NCI-H146 treated with DMSO at 0.1 percent for 48 hours (cell line): ENCODE results near the gene LRRC73.

Experiments
- DNase-seq: peaks from one replicate; lab custom pipeline; 2025; ENCODE audit not compliant: unreplicated experiment; lab: John Stamatoyannopoulos, UW

Gene LRRC73

DNA sequence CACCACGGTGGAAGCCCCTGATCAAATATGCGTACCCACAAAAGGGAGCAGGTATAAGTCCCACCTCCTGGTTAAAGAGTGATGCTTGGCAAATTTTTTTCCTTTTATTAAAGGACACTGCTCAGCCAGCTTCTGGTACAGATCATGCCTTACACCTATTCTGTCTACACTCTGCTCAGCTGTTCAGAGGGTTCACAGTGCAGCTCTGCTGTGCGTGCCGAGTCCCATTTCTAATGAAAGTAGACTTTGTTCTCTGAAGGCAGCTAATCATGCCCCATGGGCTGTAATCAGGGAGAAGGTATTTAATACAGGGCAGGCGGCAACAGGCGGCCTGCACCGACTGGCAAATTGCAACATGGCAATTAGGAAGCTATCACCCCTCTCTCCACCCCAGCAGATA, 16.3 kb downstream of the LRRC73 start:
- DNase-seq = no peak

DNA sequence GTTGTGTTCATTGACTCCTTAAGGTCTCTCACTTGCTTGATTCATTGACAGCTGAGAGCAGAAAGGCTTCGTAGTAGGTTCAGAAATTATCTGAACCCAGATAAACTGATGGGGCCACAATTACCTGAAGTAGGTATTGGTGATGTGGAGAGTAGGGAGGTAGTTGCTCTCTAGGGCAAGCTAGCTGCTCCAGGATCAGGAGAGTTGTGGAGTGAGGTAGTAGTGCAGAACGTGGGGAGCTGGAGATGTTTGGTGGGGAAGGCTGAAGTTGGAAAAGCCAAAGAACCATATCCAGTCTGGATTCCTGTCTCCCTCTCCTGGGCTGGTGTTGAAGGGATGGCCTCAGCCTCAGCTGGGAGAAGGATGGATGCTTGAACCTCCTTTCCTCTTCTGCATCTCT, 16.9 kb downstream of the LRRC73 start:
- DNase-seq = no peak

DNA sequence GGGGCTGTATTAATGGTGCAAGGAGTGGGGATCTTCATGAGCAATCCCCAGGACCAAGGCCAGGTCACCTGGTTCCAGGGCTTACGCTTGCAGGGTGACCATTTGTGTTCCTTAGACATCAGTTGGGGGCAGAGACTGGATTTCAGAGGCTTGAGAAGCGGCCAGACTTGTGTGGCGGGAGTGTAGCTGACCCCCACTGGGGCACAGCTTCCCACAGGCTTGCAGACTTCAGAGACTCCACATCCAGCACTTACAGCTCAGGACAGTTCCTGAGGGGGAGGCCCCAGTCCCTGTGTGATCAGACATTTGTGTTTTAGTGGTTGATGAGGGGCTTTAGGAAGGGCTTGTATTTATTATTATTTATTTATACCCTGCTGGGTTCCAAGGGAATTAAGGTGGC, 17.5 kb downstream of the LRRC73 start:
- no peak for DNase-seq

DNA sequence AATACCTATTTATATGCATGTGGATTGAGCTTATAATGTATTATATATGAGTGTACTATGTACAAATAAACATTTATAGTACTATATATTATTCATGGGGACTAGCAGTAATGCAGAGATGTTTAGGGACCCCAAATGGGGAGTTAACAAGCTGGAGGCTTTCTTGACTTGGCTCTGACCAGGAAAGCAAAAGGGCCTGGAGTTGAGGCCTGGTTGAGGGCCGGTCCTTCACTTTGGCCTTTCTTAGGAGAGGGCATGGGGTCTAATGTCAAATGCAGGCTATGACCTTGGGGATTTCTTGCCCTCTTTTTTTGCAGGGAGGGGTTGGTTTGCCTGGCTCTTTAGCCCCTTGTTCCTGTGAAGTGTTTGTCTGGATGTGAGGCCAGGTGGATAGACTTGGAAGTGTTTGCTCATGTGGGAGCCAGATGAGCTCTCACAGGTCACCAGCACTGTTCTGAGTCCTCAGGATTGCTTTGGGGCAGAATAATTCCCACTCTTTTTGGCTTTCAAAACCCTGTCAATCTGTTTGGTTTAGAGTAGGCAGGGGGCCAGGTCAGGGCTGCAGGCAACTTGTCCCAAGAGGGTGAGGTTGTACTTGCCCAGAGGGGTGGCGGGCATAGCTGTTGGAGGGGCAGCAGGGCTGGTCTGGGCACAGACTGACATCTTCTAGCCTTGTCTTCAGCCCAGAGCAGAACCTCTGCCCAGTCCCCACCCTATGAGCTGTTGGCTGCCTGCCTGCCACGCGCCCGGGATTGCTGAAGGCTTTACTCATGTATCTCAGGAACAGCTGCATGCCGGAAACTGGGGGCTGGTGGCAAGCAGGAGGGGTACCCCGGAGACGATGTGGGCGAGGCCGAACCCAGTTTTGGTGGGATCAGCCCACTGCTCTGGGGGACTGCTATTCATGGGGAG, 18.1 kb downstream of the LRRC73 start:
- no peak for DNase-seq

DNA sequence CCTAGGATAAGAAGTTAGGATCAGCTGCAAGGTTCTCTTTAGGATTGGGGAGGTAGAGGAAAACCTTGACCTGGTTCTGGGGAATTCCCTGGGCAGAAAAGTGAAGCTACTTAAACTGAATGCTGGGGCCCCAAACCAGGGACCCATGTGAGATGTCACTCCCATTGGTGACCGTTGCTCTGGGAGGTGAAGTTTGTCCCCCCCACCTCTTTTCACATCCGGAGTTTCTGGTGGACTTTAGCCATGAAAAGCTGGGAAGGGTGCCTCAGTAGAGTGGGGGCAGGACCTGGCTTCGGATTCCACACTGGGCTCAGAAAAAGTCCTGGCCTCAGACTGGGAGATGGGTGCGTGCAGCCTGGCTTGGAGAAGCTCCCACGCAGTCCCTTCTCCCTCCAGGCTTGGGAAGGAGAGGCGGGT, 19.6 kb downstream of the LRRC73 start:
- DNase-seq = no peak

DNA sequence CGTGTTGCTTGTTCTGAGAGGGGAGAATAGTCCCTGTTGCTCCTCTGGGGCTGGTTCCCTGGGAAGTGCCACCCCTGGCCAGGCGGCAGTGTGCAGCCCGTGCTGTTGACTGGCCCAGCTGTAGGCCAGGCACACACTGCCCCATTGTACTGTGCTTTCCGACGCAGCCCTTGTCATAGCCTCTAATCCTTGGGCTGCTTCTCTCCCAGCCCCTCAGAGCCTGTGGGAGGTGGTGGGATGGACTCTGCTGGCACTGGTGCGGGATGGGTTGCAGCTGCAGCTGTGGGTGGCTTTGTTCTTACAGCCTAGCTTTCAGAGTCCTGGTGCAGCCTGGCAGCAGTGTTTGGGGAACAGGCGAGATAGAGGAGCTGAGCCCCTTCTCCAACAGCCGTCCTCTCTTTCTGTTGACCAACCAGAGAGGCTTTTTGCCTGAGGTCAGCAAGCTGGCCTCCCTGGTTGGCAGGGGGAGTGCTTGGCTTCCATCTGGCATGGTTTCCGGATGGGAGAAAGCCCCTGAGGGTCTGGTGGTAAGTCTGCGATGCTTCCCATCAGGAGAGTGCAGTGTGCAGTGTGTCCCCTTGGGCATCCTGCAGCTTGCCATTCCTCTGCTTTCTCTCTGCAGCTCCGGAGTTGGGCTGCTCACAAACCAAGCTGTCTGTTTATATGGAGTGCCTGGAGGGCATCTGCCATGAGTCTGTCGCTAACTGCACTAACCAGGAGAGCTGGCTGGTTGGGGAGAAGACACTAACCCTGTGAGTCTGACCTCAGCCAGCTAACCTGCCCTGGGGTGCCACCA, 20.7 kb downstream of the LRRC73 start:
- no peak for DNase-seq

DNA sequence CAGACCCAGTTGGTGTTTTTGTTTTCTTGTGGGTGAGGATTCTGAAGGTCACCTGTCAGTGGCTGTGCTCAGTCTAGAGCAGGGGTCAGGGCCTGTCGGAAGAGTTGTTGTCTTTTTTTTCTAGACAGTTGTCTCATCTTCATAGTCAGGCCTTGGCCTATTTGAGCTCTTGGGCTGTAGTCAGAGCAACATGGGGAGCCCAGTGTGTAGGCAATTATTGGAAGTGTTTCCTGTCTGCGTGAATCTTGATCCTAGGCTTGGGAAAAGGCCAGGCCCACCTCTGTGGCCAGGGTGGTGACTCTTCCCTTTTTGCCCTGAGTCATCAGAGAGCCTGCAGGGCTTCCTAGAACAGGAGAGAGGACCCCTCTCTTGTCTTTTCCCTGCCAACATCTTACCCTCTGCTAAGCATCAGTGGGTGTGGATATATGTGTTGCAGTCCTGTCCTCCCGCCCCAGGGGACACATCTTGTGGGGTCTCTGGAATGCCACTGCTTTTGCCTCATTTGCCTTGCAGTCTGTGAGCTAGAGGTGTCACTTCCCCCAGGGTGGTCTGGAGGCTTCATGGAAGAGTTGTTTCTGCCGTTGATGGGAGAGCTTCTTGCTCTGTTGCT, 21.4 kb downstream of the LRRC73 start:
- no peak for DNase-seq

DNA sequence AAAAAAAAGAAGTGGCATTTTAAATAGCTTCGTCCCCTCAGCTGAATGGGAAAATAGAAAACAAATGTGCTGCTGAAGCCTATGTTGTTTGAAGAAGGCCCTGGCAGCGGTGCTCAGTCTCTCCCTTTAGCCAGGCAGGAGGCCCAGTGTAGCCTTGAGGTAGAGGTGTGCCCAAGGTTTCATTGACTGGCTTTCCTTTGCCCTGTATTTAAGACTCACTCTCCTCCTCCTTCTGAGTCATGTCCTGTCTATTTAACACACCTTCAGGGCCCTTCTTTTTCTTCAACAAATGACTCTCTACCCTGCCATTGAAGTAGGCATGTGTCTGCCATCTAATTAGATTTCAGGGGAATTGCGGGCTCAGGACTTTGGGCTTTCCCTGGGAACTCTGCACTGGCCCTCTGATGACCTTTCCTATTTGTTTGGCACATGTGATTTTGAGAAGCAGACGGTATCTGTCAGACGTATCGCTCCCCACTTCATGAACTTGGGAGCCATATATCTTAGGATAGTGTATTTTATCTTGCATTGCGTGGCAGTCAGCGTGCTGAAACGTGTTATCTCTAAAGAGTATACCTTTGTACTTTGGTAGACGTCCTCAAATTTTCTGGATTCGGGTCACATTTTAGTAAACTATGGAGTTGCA, 28.4 kb downstream of the LRRC73 start:
- DNase-seq = no peak

DNA sequence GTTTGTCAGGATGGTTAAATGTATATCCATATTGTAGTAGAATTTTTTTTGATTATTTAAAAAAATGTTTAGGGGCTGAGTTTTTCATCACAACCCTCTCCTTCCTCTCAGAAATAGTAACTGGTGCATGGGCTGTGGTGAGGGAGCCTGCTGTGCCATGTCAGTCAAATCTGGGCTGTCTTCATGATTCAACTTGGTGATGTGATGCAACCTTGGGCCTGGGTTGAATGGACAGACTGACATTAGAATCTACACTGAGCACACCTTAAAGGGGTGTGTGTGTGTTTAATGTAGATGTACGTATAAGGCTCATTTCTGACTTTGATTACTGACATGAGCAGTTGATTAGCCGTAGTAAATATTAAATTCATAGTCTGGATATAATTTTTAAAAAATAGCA, 29.1 kb downstream of the LRRC73 start:
- DNase-seq = no peak

DNA sequence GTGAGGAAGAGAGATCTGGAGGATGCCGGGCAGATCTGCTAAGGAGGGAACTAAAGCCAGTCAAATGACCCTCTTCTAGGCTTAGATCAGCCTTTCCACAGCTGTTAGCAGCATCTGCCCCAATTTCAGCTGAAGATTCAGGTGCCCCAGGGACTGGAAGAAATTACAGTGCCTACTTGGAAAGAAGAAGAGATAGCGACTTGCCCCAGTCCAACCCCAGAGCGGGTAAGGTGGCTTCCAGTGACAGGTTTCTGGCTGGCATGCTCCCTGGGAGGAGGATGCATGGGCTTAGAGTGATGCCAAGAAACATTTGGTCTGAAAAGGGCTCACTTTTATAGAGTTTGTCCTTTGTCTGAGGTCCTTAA, 32.2 kb downstream of the LRRC73 start:
- no peak for DNase-seq

DNA sequence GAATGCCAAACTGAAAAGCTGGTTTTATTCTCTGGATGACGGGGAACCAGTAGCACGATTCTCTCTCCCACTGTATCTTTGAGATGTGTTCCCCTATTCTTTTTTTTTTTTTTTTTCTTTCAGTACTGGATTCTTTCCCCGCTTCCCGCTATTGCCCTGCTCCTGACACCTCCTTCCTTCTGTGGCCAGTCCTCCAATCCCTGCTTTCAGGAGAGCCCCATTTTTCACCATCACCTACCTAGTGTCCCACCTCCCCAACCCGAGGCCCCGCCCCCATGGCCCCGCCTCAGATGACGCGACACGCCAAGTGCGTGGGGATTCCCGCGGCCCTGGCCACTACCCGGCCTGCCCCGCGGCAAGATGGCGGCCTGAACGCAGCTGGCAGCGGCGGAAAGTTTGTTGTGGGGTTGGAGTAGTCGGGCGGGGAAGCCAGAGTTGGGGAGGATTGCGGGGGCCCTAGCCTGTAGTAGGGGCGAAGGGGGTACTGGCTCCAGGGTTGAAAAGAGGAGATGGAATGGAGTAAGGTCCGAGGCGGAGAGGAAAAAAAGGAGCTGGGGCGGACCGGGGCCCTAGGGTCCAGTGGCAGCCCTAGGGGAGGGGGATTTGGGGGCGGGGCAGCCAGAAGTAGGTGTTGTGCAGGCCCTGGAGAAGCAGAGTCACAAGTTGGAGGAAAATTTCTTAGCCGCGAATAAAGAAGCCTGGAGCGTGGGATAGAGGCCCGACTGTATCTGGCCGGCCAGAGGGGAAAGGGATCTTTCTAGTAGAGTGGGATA, 32.7 kb downstream of the LRRC73 start, which contains the start of gene TJAP1:
TJAP1 (plus strand) TSS at position 336 of the 773 bp plus-strand sequence. CDS start 21,432 bp downstream, outside the sequence.
- DNase-seq = peak; percentile 96

DNA sequence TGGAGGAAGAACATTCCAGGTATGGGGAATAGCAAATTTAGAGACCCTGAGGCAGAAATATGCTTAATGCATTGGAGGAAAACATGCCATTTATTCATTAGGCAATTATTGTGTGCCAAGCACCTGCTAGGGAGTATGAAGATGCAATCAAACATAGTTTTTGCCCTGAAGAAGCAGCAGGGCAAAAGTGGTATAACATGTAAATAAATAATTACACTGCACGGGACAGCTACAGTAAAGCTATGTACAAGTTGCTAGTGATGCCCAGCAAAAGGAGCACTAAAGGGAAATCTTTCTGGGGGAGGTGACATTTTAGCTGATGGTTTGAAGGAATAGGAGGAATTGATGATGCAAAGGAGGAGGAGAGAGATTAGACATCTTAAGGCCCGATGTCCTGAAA, 33.4 kb downstream of the LRRC73 start:
- no peak for DNase-seq

DNA sequence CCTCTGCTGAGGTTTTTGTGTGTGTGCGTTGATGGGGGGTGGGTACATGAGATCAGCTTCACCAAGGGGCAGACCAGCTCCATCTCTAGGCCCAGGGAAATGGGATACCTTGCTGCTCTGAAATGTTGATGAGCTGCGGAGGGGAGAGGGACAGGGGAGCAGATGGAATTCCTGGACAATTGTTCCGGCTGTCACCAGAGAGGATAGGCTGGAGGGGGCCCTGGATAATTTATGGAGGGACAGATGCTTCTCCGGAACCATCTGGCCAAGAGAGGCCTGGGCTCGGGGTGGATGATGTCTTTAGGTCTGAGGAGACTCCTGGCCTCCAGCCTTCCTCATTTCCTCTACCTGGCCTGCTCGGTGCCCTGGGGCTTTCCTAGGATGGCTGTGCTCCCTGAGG, 34.6 kb downstream of the LRRC73 start:
- DNase-seq = no peak

DNA sequence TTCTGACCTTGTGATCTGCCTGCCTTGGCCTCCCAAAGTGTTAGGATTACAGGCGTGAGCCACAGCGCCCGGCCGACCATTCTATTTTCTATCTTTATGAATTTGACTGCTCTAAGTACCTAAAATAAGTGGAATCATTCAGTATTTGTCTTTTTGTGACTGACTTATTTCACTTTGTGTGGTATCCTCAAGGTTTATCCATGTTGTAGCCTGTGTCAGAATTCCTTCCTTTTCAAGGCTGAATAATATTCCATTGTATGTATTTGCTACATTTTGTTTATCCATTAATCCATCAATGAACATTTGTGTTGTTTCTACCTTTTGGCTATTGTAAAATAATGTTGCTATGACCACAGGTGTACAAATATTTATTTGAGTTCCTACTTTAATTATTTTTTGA, 37.6 kb downstream of the LRRC73 start:
- DNase-seq = no peak

DNA sequence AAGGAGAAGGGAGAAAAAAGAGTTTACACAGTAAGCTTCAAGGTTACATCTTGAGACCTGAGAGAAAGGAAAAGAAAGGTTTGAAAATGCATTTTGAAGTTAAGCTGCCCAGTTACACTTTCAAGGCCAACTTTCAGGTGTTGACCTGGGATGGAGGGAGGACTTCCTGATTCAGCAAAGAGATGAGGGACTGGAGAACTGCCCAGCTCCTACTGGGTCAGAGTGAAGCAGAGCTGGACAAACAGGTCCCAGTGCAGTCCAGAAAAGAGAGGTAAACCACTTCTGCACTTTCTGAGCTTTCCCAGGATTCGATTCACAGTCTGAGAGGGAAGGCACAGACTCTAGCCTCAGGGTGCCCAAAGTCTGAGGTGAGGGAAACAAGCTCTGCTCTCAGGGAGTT, 38.7 kb downstream of the LRRC73 start:
- DNase-seq = no peak

DNA sequence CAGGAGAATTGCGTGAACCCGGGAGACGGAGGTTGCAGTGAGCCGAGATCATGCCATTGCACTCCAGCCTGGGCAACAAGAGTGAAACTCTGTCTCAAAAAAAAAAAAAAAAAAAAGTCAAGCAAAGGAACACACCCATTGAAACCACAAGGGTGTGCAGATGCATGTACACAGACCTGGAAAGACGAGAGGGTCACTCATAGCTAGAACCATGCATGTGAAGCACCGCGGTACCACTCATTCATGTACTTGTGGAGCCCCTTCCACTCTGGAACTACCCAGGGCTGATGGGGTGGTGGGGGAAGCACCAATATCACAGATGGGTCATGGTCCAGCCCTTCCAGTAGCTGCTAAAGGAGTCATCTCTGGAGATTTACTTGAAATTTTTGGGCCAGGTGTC, 40.2 kb downstream of the LRRC73 start:
- no peak for DNase-seq

DNA sequence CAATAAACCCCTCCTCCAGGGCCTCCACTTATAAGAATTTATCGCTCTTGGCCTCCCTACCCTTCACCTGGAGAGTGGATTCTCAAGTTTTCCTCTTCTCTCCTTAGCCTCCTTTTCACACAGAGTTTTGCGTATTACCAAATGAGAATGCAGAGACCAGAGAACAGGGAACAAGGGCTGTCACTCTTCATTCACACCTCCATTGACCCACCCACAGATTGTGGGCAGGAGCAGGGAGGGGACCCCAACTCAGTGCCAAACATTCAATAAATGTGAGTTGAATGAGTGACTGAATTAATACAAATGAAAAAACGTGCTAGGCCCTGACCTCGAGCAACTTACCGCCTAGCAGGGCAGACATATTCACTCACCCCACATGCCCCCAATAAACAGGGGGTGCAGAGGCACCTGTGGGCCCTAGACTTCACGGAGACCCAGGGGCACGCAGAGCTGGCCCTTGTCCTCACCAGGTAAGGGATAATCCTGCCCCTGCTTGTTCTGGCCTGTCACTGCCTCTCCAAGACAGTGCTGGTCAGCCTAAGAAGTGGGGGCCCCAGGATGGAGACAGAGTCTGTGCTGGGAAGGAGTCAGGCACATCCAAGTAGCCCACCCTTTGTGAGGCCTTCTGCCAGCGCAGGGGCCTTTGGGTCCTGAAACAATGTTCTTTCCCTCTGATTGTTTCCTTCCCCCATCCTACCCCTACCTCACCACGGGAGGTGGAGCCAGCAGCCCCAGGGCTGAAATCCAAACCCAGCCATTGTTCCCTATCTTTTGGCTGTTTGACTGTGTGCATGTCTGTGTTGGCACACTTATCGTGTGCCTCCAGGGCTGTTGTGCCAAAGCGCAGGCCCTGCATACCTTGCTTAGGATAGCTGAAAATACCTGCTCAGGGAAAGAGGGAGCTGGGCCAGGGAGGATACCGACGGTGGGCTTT, 41.1 kb downstream of the LRRC73 start:
- peak; percentile 84 for DNase-seq

DNA sequence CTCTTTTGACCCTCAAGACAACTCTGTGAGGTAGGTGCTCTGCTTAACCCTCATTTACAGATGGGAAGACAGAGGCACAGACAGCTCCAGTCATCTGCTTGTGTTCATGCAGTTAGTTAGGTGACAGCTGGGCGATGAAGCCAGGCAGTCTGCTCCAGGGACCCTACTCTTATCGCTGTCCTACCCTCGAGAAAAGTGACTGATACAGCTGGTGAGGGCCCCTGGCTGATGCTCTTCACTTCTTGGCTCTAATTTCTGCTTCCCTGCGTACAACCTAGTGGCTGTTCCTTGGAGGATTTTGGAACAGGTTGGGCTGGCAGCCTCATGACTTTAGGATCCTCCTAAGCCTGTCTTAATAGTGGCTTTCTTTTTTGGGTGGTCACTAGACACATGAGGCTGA, 41.9 kb downstream of the LRRC73 start:
- no peak for DNase-seq

DNA sequence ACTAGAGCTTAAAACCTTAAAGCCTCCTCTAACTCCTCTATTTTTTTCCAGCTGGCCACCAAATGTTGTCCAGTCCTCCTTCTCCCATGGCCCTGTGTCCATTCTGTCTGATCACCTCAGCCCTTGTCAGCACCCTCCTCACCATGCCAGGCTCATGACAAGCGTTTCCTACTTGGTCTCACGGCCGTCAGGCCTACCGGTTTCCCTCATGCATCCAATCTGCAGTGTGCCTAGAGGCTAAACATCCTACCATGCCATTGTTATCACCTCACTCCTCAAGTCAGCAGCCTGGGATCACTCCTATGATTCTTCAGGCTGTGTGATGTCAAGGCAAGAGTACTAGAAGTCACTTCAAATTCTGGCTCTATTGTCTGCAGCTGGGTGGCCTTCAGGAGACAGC, 42.4 kb downstream of the LRRC73 start:
- DNase-seq = no peak
